ENCODE data around the gene CDHR4. TPM values are rescaled to one million over a fixed set of nuclear protein-coding genes. Genes with fewer than 3 reads are reported as not detected.

CDHR4 gene
- total and polyA plus RNA-seq, 2 experiments from 2014 or later = not detected

GRCh38 chr3:49747792-49748480 lies 51.7 kb downstream of the CDHR4 start:
- peak; percentile 76 for DNase-seq
- peaks cover 17% of the 10 kb centered on the region for H3K4me1 ChIP-seq (ENCODE audit: insufficient read depth)
- H4K20me1 ChIP-seq (ENCODE audit: insufficient read depth) = no peaks in the 10 kb centered on the region
- TF ChIP-seq EZH2 (IDR thresholded peaks at IDR 0.05; ENCODE audit: insufficient read depth, poor library complexity, severe bottlenecking) (no peak), EZH2phosphoT487 (IDR thresholded peaks at IDR 0.05; ENCODE audit: insufficient read depth, low read depth) (no peak)
- peaks cover 21% of the 10 kb centered on the region for H3F3A ChIP-seq (ENCODE audit: insufficient read depth)
- no peak overlapping the region for H2AFZ ChIP-seq
- H3K27ac ChIP-seq = peak overlapping the region; percentile 67
- peaks cover 15% of the 10 kb centered on the region for H3K36me3 ChIP-seq (ENCODE audit: low read depth)
- in situ Hi-C loops (cut with MboI) = no loop called here
- WGBS, 2 experiments (ENCODE audit: low coverage in 1 of 2, low lambda C conversion rate in 2 of 2, missing lambda C conversion rate in 2 of 2) = 86 to 88% methylated on average over 13 of the region's 13 CpGs
- H3K4me3 ChIP-seq = no peak overlapping the region
- peaks cover 98% of the 10 kb centered on the region for H3K79me2 ChIP-seq (ENCODE audit: insufficient read depth)
- H3K9me3 ChIP-seq (ENCODE audit: low read depth) = no peaks in the 10 kb centered on the region
- no peak overlapping the region for H3K4me2 ChIP-seq (ENCODE audit: unreplicated experiment)
- H3K9ac ChIP-seq = peak overlapping the region; percentile 40
- H3K27me3 ChIP-seq (replicated peaks; ENCODE audit: insufficient read depth) = no peaks in the 10 kb centered on the region
- no peaks in the 10 kb centered on the region for H3K9me2 ChIP-seq (ENCODE audit: insufficient read depth)

GRCh38 chr3:49745986-49746385 lies 53.7 kb downstream of the CDHR4 start:
- Histone ChIP-seq H4K20me1 (ENCODE audit: insufficient read depth) (no peaks in the 10 kb centered on the region), H3K9me2 (ENCODE audit: insufficient read depth) (no peaks in the 10 kb centered on the region), H3K9ac (no peak overlapping the region), H3K27me3 (replicated peaks; ENCODE audit: insufficient read depth) (no peaks in the 10 kb centered on the region), H3K4me3 (no peak overlapping the region), H3K4me2 (ENCODE audit: unreplicated experiment) (no peak overlapping the region), H3K36me3 (ENCODE audit: low read depth) (peaks cover 15% of the 10 kb centered on the region), H2AFZ (no peak overlapping the region), H3K79me2 (ENCODE audit: insufficient read depth) (peaks cover 99% of the 10 kb centered on the region), H3K9me3 (ENCODE audit: low read depth) (no peaks in the 10 kb centered on the region), H3K4me1 (ENCODE audit: insufficient read depth) (peaks cover 17% of the 10 kb centered on the region), H3F3A (ENCODE audit: insufficient read depth) (peaks cover 21% of the 10 kb centered on the region), H3K27ac (no peak overlapping the region)
- DNase-seq = peak; percentile 49
- TF ChIP-seq EZH2 (IDR thresholded peaks at IDR 0.05; ENCODE audit: insufficient read depth, poor library complexity, severe bottlenecking) (no peak), EZH2phosphoT487 (IDR thresholded peaks at IDR 0.05; ENCODE audit: insufficient read depth, low read depth) (no peak)
- 89 to 92% methylated on average over 2 of the region's 2 CpGs for WGBS, 2 experiments (ENCODE audit: low coverage in 1 of 2, low lambda C conversion rate in 2 of 2, missing lambda C conversion rate in 2 of 2)
- in situ Hi-C loops (cut with MboI) = no loop called here

Small RNA genes within 50 kb of the gene (microRNA-seq; reads per million reads assigned to microRNA genes)
- not detected for gene MIR5193 (ENCODE audit: borderline number of aligned reads)

Small RNA genes within 50 kb of the gene (small RNA-seq; reads per million reads assigned to genes)
- gene COX6CP14 (ENCODE audit: low read depth, low replicate concordance) = not detected

Other genes with a start within 250 kb of the CDHR4 start
- under 0.01 TPM in 2 replicates for gene BSN, start 245.4 kb downstream of the CDHR4 start, total RNA-seq (2014; rRNA removed; shearing (Covaris generic))
- 0.03 and 0.08 TPM in 2 replicates for gene BSN, start 245.4 kb downstream of the CDHR4 start, polyA plus RNA-seq (2016; fragmentation: Nextera tagmentation; extraction: Ambion mirVana)
- 108 and 126 TPM in 2 replicates for gene APEH, start 125.5 kb downstream of the CDHR4 start, total RNA-seq (2014; rRNA removed; shearing (Covaris generic))
- 83.3 and 89.1 TPM in 2 replicates for gene APEH, start 125.5 kb downstream of the CDHR4 start, polyA plus RNA-seq (2016; fragmentation: Nextera tagmentation; extraction: Ambion mirVana)
- 6.3 and 6.4 TPM in 2 replicates for gene MST1, start 110.4 kb downstream of the CDHR4 start, total RNA-seq (2014; rRNA removed; shearing (Covaris generic))
- 2.5 and 3.0 TPM in 2 replicates for gene MST1, start 110.4 kb downstream of the CDHR4 start, polyA plus RNA-seq (2016; fragmentation: Nextera tagmentation; extraction: Ambion mirVana)
- gene RNF123, start 110.3 kb downstream of the CDHR4 start, total RNA-seq (2014; rRNA removed; shearing (Covaris generic)) = 22.8 and 25.7 TPM in 2 replicates
- gene RNF123, start 110.3 kb downstream of the CDHR4 start, polyA plus RNA-seq (2016; fragmentation: Nextera tagmentation; extraction: Ambion mirVana) = 18.7 and 21.6 TPM in 2 replicates
- gene AMIGO3, start 80.2 kb downstream of the CDHR4 start, total RNA-seq (2014; rRNA removed; shearing (Covaris generic)) = 3.2 TPM in 1 of 2 replicates, not detected in the other
- 0.18 and 0.25 TPM in 2 replicates for gene AMIGO3, start 80.2 kb downstream of the CDHR4 start, polyA plus RNA-seq (2016; fragmentation: Nextera tagmentation; extraction: Ambion mirVana)
- 36.2 and 37.8 TPM in 2 replicates for gene GMPPB, start 75.9 kb downstream of the CDHR4 start, total RNA-seq (2014; rRNA removed; shearing (Covaris generic))
- 22.8 and 24.1 TPM in 2 replicates for gene GMPPB, start 75.9 kb downstream of the CDHR4 start, polyA plus RNA-seq (2016; fragmentation: Nextera tagmentation; extraction: Ambion mirVana)
- 20.6 and 27.2 TPM in 2 replicates for gene IP6K1, start 13.3 kb downstream of the CDHR4 start, total RNA-seq (2014; rRNA removed; shearing (Covaris generic))
- gene IP6K1, start 13.3 kb downstream of the CDHR4 start, polyA plus RNA-seq (2016; fragmentation: Nextera tagmentation; extraction: Ambion mirVana) = 18.7 and 20.3 TPM in 2 replicates
- 7.1 and 12.0 TPM in 2 replicates for gene INKA1, start 3.4 kb upstream of the CDHR4 start, total RNA-seq (2014; rRNA removed; shearing (Covaris generic))
- gene INKA1, start 3.4 kb upstream of the CDHR4 start, polyA plus RNA-seq (2016; fragmentation: Nextera tagmentation; extraction: Ambion mirVana) = 7.2 and 7.9 TPM in 2 replicates
- gene UBA7, start 14.1 kb upstream of the CDHR4 start, total RNA-seq (2014; rRNA removed; shearing (Covaris generic)) = 35.7 and 41.6 TPM in 2 replicates
- 14.0 and 16.9 TPM in 2 replicates for gene UBA7, start 14.1 kb upstream of the CDHR4 start, polyA plus RNA-seq (2016; fragmentation: Nextera tagmentation; extraction: Ambion mirVana)
- 4.5 and 6.6 TPM in 2 replicates for gene TRAIP, start 56.7 kb upstream of the CDHR4 start, total RNA-seq (2014; rRNA removed; shearing (Covaris generic))
- gene TRAIP, start 56.7 kb upstream of the CDHR4 start, polyA plus RNA-seq (2016; fragmentation: Nextera tagmentation; extraction: Ambion mirVana) = 4.1 and 5.2 TPM in 2 replicates
- not detected in 2 replicates for gene CAMKV, start 70.0 kb upstream of the CDHR4 start, total RNA-seq (2014; rRNA removed; shearing (Covaris generic))
- gene CAMKV, start 70.0 kb upstream of the CDHR4 start, polyA plus RNA-seq (2016; fragmentation: Nextera tagmentation; extraction: Ambion mirVana) = 0.09 and 0.19 TPM in 2 replicates
- gene MST1R, start 104.0 kb upstream of the CDHR4 start, total RNA-seq (2014; rRNA removed; shearing (Covaris generic)) = 0.32 TPM in 1 of 2 replicates, not detected in the other
- gene MST1R, start 104.0 kb upstream of the CDHR4 start, polyA plus RNA-seq (2016; fragmentation: Nextera tagmentation; extraction: Ambion mirVana) = 0.35 TPM in 1 of 2 replicates, not detected in the other
- 15.0 and 16.7 TPM in 2 replicates for gene MON1A, start 129.9 kb upstream of the CDHR4 start, total RNA-seq (2014; rRNA removed; shearing (Covaris generic))
- 12.6 and 13.6 TPM in 2 replicates for gene MON1A, start 129.9 kb upstream of the CDHR4 start, polyA plus RNA-seq (2016; fragmentation: Nextera tagmentation; extraction: Ambion mirVana)
- 29.8 and 31.8 TPM in 2 replicates for gene RBM6, start 140.3 kb upstream of the CDHR4 start, total RNA-seq (2014; rRNA removed; shearing (Covaris generic))
- 42.9 and 53.7 TPM in 2 replicates for gene RBM6, start 140.3 kb upstream of the CDHR4 start, polyA plus RNA-seq (2016; fragmentation: Nextera tagmentation; extraction: Ambion mirVana)